Erythroblast (primary cell): ENCODE measurements around the gene NAV3.

ENCODE experiments used
- GATA1 ChIP-seq: IDR thresholded peaks from 2 replicates; pipeline ENCODE4 v1.6.1; 2011; ENCODE audit warnings: low read depth, mild to moderate bottlenecking, control low read depth, low read length, moderate library complexity
- POLR2A ChIP-seq: IDR thresholded peaks from 2 replicates; pipeline ENCODE4 v1.6.1; 2011; ENCODE audit warnings: mild to moderate bottlenecking, low read length

GRCh38 chr12:78062786-78063185 lies 232.1 kb downstream of the NAV3 start:
- no peak for TF ChIP-seq POLR2A
- TF ChIP-seq GATA1, result no peak
